Osteoblast (primary cell): ENCODE results near the gene MTHFD1L. TPM values are rescaled to one million over a fixed set of nuclear protein-coding genes. Genes with fewer than 3 reads are reported as not detected.

ENCODE experiments used
- DNase-seq: peaks from one replicate; pipeline ENCODE4 v3.0.0; 2011; ENCODE audit warnings: low spot score, mixed read lengths; ENCODE audit not compliant: insufficient read length; ENCODE audit errors: missing footprints
- H2AFZ ChIP-seq: 2 replicates; pipeline ENCODE4 v1.6.0; 2011; ENCODE audit warnings: mild to moderate bottlenecking, low read length
- H3K27ac ChIP-seq: 2 replicates; pipeline ENCODE4 v1.5.1; 2011; ENCODE audit warnings: mild to moderate bottlenecking, low read depth, low read length, moderate library complexity
- H3K27me3 ChIP-seq: 2 replicates; pipeline ENCODE4 v1.6.0; 2012; ENCODE audit warnings: mild to moderate bottlenecking, control low read depth, inconsistent platforms, low read length, moderate library complexity; ENCODE audit not compliant: insufficient read depth
- H3K36me3 ChIP-seq: 2 replicates; pipeline ENCODE4 v1.5.1; 2011; ENCODE audit warnings: mild to moderate bottlenecking, low read length, control low read depth, moderate library complexity; ENCODE audit not compliant: insufficient read depth
- H3K4me1 ChIP-seq: 2 replicates; pipeline ENCODE4 v1.5.1; 2011; ENCODE audit warnings: mild to moderate bottlenecking, low read length, control low read depth, moderate library complexity; ENCODE audit not compliant: insufficient read depth
- H3K4me2 ChIP-seq: 2 replicates; pipeline ENCODE4 v1.6.0; 2011; ENCODE audit warnings: mild to moderate bottlenecking, low read length; ENCODE audit not compliant: insufficient read depth
- H3K4me3 ChIP-seq: fragments of 200-600 bp; sonication (generic); 3 replicates; pipeline ENCODE4 v1.5.1; 2012; ENCODE audit warnings: mild to moderate bottlenecking, low read length, inconsistent platforms; ENCODE audit not compliant: insufficient read depth
- H3K79me2 ChIP-seq: 2 replicates; pipeline ENCODE4 v1.6.0; 2012; ENCODE audit warnings: mild to moderate bottlenecking, low read length, control low read depth, inconsistent platforms; ENCODE audit not compliant: insufficient read depth
- H3K9me3 ChIP-seq: 2 replicates; pipeline ENCODE4 v1.5.1; 2011; ENCODE audit warnings: low read depth, low read length, control low read depth
- H4K20me1 ChIP-seq: 2 replicates; pipeline ENCODE4 v1.6.0; 2012; ENCODE audit warnings: mild to moderate bottlenecking, low read length, control low read depth; ENCODE audit not compliant: insufficient read depth
- CTCF ChIP-seq: IDR thresholded peaks from 2 replicates; pipeline ENCODE4 v1.5.1; 2011; ENCODE audit warnings: mild to moderate bottlenecking, low read depth, low read length, moderate library complexity; ENCODE audit errors: extremely low read depth
- total RNA-seq: library from RNA; depleted of rRNA; stranded (reverse); fragments of >200 nt; gene quantifications from 2 replicates; pipeline ENCODE4 v1.2.3, GENCODE V29; 2012

Gene MTHFD1L
- total RNA-seq, 1 donor = 56.8 TPM

DNA sequence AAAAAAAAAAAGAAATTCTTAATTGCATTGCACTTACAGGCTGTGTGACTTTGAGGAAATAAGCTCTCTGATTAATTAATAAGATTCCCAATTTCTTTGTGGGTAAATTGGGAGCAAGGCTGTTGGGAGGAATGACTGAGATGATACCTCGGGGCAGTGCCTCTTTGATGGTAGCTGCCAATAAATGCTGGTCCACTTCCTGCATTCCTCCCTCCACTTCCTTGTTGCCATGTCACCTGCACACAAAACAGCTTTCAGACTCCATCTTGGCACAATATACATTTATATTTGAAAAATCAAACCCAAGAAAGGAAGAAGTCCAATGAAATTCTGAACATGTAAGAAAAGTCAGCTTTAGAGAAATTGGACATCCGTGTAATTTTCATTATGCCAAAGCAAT is 45.1 kb downstream of the MTHFD1L start:
- Histone ChIP-seq H3K4me3 (no peak overlapping the region), H3K79me2 (no peaks in the 10 kb centered on the region), H3K27me3 (no peaks in the 10 kb centered on the region), H2AFZ (no peak overlapping the region), H3K4me1 (peaks cover 18% of the 10 kb centered on the region), H3K36me3 (peaks cover 27% of the 10 kb centered on the region), H4K20me1 (no peaks in the 10 kb centered on the region), H3K27ac (no peak overlapping the region), H3K4me2 (no peak overlapping the region), H3K9me3 (no peaks in the 10 kb centered on the region)
- no peak for DNase-seq
- no peak for TF ChIP-seq CTCF

DNA sequence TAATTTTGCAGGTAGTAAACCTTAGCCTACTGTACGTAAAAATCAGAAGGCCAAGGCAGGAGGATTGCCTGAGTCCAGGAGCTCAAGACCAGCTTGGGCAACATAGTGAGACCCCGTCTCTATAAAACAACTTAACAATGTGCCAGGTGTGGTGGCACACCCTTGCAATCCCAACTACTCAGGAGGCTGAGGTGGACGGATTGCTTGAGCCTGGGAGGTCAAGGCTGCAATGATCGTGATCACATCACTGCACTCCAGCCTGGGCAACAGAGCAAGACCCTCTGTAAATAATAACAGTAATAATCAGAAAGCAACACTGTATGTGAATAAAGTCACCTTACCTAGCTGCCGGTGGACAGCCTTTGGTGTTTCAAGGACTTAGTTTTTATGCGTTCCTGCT is 48.9 kb downstream of the MTHFD1L start:
- H3K36me3 ChIP-seq = peaks cover 34% of the 10 kb centered on the region

GRCh38 chr6:150915131-150915879 is 49.8 kb downstream of the MTHFD1L start:
- Histone ChIP-seq H3K4me1 (peaks cover 26% of the 10 kb centered on the region), H3K27me3 (no peaks in the 10 kb centered on the region), H3K4me2 (peak overlapping the region; percentile 66), H3K4me3 (no peak overlapping the region), H2AFZ (no peak overlapping the region), H4K20me1 (no peaks in the 10 kb centered on the region), H3K27ac (peak overlapping the region; percentile 93), H3K79me2 (peaks cover 4% of the 10 kb centered on the region), H3K36me3 (peaks cover 40% of the 10 kb centered on the region), H3K9me3 (no peaks in the 10 kb centered on the region)
- no peak for DNase-seq
- no peak for TF ChIP-seq CTCF

More for the DNA sequence above, 48.9 kb downstream of the MTHFD1L start:
- Histone ChIP-seq H3K4me3 (no peak overlapping the region), H3K4me2 (peak overlapping the region; percentile 31), H4K20me1 (no peaks in the 10 kb centered on the region), H3K79me2 (peaks cover 4% of the 10 kb centered on the region), H3K27ac (peak overlapping the region; percentile 93), H3K4me1 (peaks cover 26% of the 10 kb centered on the region), H3K27me3 (no peaks in the 10 kb centered on the region), H2AFZ (no peak overlapping the region), H3K9me3 (no peaks in the 10 kb centered on the region)
- no peak for DNase-seq
- no peak for TF ChIP-seq CTCF

DNA sequence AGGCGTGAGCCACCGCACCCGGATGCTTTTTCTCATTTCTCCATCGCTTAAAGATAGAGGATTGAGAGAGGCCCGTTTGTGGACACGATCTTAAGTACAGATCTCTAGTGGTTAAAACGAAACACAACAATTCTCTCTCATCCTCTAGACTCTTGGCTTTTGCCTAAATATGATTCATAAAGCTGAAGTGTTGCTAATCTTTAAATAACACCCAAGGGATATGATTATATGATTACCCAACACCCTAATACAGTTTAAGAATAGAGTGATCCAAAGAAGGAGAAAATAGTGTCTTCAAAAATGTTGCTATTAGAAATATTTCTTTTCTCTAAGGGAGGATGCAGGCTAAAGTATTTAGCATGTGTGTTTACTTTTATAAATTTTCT is 50.4 kb downstream of the MTHFD1L start:
- Histone ChIP-seq H4K20me1 (no peaks in the 10 kb centered on the region), H3K79me2 (peaks cover 4% of the 10 kb centered on the region), H3K27me3 (no peaks in the 10 kb centered on the region), H3K27ac (peak overlapping the region; percentile 93), H2AFZ (no peak overlapping the region), H3K9me3 (no peaks in the 10 kb centered on the region), H3K4me2 (peak overlapping the region; percentile 66), H3K4me1 (peaks cover 26% of the 10 kb centered on the region), H3K4me3 (no peak overlapping the region), H3K36me3 (peaks cover 39% of the 10 kb centered on the region)
- peak; percentile 23 for TF ChIP-seq CTCF
- DNase-seq = peak; percentile 82
